Keratinocyte (primary cell): ENCODE data around the gene XAGE1B.
"Not testable (repeated sequence)": the region's sequence is repeated elsewhere in the genome, so short reads cannot be mapped to it uniquely, and the experiment has no call there.

ENCODE experiments used
- EZH2 ChIP-seq: IDR thresholded peaks from one replicate; pipeline ENCODE4 v1.6.1; 2012; ENCODE audit warnings: inconsistent platforms, mild to moderate bottlenecking, low read length, moderate library complexity
- TF ChIP-seq, protein P1 (sequence below), 3 experiments: IDR thresholded peaks in 1 of 3; conservative IDR thresholded peaks in 1 of 3; optimal IDR thresholded peaks in 1 of 3; 2 replicates in 2 of 3; 3 replicates in 1 of 3; pipeline versions ENCODE3 to v1.5.1; 2011; ENCODE audit warnings: low read length in 3 of 3, mild to moderate bottlenecking in 3 of 3, moderate library complexity in 2 of 3, control low read depth in 1 of 3, inconsistent platforms in 1 of 3; ENCODE audit not compliant: insufficient read depth in 2 of 3; ENCODE audit errors: extremely low read depth in 1 of 3

DNA sequence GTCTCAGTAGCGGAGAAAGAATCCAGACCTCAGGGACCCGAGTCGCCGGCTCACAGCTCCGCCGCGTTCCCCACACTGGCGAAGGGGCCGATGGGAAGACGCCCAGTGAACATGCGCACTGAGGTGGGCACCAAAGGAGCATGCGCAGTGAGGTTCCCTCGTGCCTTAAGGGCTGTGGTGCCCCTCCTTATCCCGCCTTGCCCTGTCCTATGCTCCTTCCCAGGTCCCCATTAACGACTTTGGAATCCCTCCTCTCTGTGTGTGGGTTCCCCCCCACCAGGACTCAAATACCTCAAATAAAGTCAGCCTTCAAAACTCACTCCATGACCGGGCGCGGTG lies at the start of gene XAGE1B:
- TF ChIP-seq EZH2 = not testable (repeated sequence)
- TF ChIP-seq, protein P1, sequence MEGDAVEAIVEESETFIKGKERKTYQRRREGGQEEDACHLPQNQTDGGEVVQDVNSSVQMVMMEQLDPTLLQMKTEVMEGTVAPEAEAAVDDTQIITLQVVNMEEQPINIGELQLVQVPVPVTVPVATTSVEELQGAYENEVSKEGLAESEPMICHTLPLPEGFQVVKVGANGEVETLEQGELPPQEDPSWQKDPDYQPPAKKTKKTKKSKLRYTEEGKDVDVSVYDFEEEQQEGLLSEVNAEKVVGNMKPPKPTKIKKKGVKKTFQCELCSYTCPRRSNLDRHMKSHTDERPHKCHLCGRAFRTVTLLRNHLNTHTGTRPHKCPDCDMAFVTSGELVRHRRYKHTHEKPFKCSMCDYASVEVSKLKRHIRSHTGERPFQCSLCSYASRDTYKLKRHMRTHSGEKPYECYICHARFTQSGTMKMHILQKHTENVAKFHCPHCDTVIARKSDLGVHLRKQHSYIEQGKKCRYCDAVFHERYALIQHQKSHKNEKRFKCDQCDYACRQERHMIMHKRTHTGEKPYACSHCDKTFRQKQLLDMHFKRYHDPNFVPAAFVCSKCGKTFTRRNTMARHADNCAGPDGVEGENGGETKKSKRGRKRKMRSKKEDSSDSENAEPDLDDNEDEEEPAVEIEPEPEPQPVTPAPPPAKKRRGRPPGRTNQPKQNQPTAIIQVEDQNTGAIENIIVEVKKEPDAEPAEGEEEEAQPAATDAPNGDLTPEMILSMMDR (optimal IDR thresholded peaks at IDR 0.05 in 1 of 3, IDR thresholded peaks at IDR 0.05 in 1 of 3, conservative IDR thresholded peaks at IDR 0.05 in 1 of 3; ENCODE audit: extremely low read depth in 1 of 3, insufficient read depth in 2 of 3, low read length in 3 of 3) = not testable (repeated sequence)
